Upper lobe of left lung (tissue), 4 donors: Measurements from ENCODE around the gene SPINT2.

Experiments
- EP300 ChIP-seq, 4 donors: sonication (generic); formaldehyde crosslinking; IDR thresholded peaks; one replicate each; pipeline ENCODE4 v1.5.1; 2017; ENCODE audit warnings: antibody characterized with exemption in 4 of 4, control low read depth in 2 of 4
- TF ChIP-seq, protein P1 (sequence below), 6 experiments: fragments of 450-650 bp in 4 of 6; fragments of 200-600 bp in 2 of 6; sonication (generic) in 2 of 6; IDR thresholded peaks; one replicate each; pipeline ENCODE4 v1.5.1; 2016 to 2019; ENCODE audit warnings: antibody characterized with exemption in 6 of 6

DNA sequence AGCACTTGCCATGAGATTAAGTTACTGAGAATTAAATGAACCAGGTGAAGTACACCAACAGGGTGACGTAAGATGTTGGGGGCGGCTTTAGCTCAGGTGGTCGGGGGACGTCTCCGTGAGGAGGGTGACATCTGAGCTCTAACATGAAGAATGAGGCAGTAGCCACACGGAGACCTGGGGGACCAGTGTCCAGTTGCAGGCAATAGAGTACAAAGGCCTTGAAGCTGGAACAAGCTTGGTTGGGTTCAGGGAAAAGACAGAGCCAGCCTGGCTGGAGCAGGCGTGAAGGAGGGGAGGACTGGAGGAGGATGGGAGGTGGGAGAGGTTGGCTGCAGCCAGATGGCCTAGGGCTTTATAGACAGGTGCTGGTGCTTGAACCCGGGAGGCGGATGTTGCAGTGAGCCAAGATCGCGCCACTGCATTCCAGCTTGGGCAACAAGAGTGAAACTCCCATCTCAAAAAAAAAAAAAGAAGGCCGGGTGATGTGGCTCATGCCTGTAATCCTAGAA, 1.6 kb downstream of the SPINT2 start:
- TF ChIP-seq, protein P1, sequence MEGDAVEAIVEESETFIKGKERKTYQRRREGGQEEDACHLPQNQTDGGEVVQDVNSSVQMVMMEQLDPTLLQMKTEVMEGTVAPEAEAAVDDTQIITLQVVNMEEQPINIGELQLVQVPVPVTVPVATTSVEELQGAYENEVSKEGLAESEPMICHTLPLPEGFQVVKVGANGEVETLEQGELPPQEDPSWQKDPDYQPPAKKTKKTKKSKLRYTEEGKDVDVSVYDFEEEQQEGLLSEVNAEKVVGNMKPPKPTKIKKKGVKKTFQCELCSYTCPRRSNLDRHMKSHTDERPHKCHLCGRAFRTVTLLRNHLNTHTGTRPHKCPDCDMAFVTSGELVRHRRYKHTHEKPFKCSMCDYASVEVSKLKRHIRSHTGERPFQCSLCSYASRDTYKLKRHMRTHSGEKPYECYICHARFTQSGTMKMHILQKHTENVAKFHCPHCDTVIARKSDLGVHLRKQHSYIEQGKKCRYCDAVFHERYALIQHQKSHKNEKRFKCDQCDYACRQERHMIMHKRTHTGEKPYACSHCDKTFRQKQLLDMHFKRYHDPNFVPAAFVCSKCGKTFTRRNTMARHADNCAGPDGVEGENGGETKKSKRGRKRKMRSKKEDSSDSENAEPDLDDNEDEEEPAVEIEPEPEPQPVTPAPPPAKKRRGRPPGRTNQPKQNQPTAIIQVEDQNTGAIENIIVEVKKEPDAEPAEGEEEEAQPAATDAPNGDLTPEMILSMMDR (IDR thresholded peaks at IDR 0.05): no peak
- no peak for TF ChIP-seq EP300 (IDR thresholded peaks at IDR 0.05)
